Sigmoid colon (tissue), 7 donors: ENCODE data around the gene ZNF407. TPM values are rescaled to one million over a fixed set of nuclear protein-coding genes. Genes with fewer than 3 reads are reported as not detected.

Experiments used
- DNase-seq: peaks from one replicate; pipeline ENCODE4 v3.0.0-alpha.2; 2019
- H3K27ac ChIP-seq, 4 donors: fragments of 200-600 bp; sonication (generic); one replicate each; pipeline ENCODE4 v1.5.1; 2016 to 2019; ENCODE audit warnings: mild to moderate bottlenecking in 1 of 4
- H3K27me3 ChIP-seq, 3 donors: fragments of 200-600 bp; sonication (generic); one replicate each; pipeline ENCODE4 v1.5.1; 2019; ENCODE audit warnings: mild to moderate bottlenecking in 1 of 3
- H3K36me3 ChIP-seq, 4 donors: fragments of 200-600 bp; sonication (generic); one replicate each; pipeline ENCODE4 v1.5.1; 2016 to 2019
- H3K4me1 ChIP-seq, 4 donors: fragments of 200-600 bp; sonication (generic); one replicate each; pipeline ENCODE4 v1.5.1; 2017 to 2019
- H3K4me3 ChIP-seq, 4 donors: fragments of 200-600 bp; sonication (generic); one replicate each; pipeline ENCODE4 v1.5.1; 2017 to 2019; ENCODE audit warnings: mild to moderate bottlenecking in 2 of 4, moderate library complexity in 1 of 4
- H3K9me3 ChIP-seq, 4 donors: fragments of 200-600 bp in 3 of 4; sonication (generic) in 3 of 4; one replicate each; pipeline versions ENCODE4 v1.5.1 to v1.6.1; 2013 to 2019
- CTCF ChIP-seq, 4 experiments: fragments of 450-650 bp in 3 of 4; fragments of 200-600 bp in 1 of 4; IDR thresholded peaks; one replicate each; pipeline ENCODE4 v1.5.1; 2016 to 2019; ENCODE audit warnings: antibody characterized with exemption in 4 of 4, mild to moderate bottlenecking in 3 of 4, moderate library complexity in 2 of 4
- EP300 ChIP-seq, 4 donors: sonication (generic); formaldehyde crosslinking; IDR thresholded peaks; one replicate each; pipeline ENCODE4 v1.6.1; 2017; ENCODE audit warnings: antibody characterized with exemption in 4 of 4
- POLR2A ChIP-seq, 2 donors: fragments of 450-650 bp; IDR thresholded peaks; one replicate each; pipeline ENCODE4 v1.6.1; 2016; ENCODE audit warnings: antibody characterized with exemption in 2 of 2, mild to moderate bottlenecking in 2 of 2, moderate library complexity in 2 of 2
- POLR2AphosphoS5 ChIP-seq, 4 donors: sonication (generic); formaldehyde crosslinking; IDR thresholded peaks; one replicate each; pipeline ENCODE4 v1.6.1; 2017; ENCODE audit warnings: antibody characterized with exemption in 4 of 4
- WGBS, 2 donors: extraction: QIAGEN DNeasy Blood & Tissue Kit; methylation state at CpG; one replicate each; pipeline ENCODE4 v1.1.7; 2013; 5-methylcytosine and 5-hydroxymethylcytosine counted together
- intact Hi-C: fragments of 100-400 bp; cut with DNase I; formaldehyde crosslinking; loops from one replicate; pipeline ENCODE4 v1.15.1; 2023
- polyA plus RNA-seq, 3 donors: library from polyadenylated mRNA; stranded (reverse); fragments of 200-250 nt; gene quantifications; one replicate each; pipeline ENCODE4 v1.2.3, GENCODE V29; 2013
- total RNA-seq, 4 donors: library from RNA; depleted of rRNA; stranded (reverse); fragments of >200 nt; gene quantifications; one replicate each; pipeline ENCODE4 v1.1.0, GENCODE V29; 2016
- donor health status: healthy with polysubstance abuse.
- donor health status: Bipolar disorder and iron deficiency.
- donor health status: healthy.

The ZNF407 gene
- total and polyA plus RNA-seq, 7 donors = 1.4 to 19.8 (median 16.3) TPM

GRCh38 chr18:74638210-74638609, 40.5 kb downstream of the ZNF407 start:
- H3K27me3 ChIP-seq = no peaks in the 10 kb centered on the region
- H3K9me3 ChIP-seq = no peaks in the 10 kb centered on the region
- peaks cover 0 to 15% (median 3%) of the 10 kb centered on the region in 4 donors for H3K36me3 ChIP-seq
- H3K27ac ChIP-seq = no peak overlapping the region
- intact Hi-C loops = no loop called here
- TF ChIP-seq EP300 (IDR thresholded peaks at IDR 0.05) (no peak), POLR2AphosphoS5 (IDR thresholded peaks at IDR 0.05) (no peak), POLR2A (IDR thresholded peaks at IDR 0.05) (no peak), CTCF (IDR thresholded peaks at IDR 0.05) (no peak)
- H3K4me3 ChIP-seq = no peak overlapping the region
- 91 to 92% methylated on average over 3 of the region's 3 CpGs for WGBS, 2 donors
- no peaks in the 10 kb centered on the region for H3K4me1 ChIP-seq
- no peak for DNase-seq

GRCh38 chr18:74644713-74645112, 47.0 kb downstream of the ZNF407 start:
- peak overlapping the region in 2 of 4 donors; percentile 14 to 20 for H3K4me3 ChIP-seq
- TF ChIP-seq POLR2A (IDR thresholded peaks at IDR 0.05) = no peak
- TF ChIP-seq CTCF (IDR thresholded peaks at IDR 0.05) = no peak
- no peak for TF ChIP-seq EP300 (IDR thresholded peaks at IDR 0.05)
- no peak for TF ChIP-seq POLR2AphosphoS5 (IDR thresholded peaks at IDR 0.05)
- H3K27ac ChIP-seq = peak overlapping the region in 2 of 4 donors; percentile 32 to 50
- H3K9me3 ChIP-seq = no peaks in the 10 kb centered on the region
- peaks cover 0 to 42% (median 3%) of the 10 kb centered on the region in 4 donors for H3K4me1 ChIP-seq
- intact Hi-C loops = loop anchor here (5.0 kb wide), 1 partner anchor 1718 kb away; no protein-coding TSS in a partner anchor
- no peaks in the 10 kb centered on the region for H3K36me3 ChIP-seq
- no peak for DNase-seq
- H3K27me3 ChIP-seq = no peaks in the 10 kb centered on the region

- Histone ChIP-seq H3K36me3 (no peaks in the 10 kb centered on the region), H3K9me3 (no peaks in the 10 kb centered on the region), H3K27me3 (no peaks in the 10 kb centered on the region), H3K27ac (no peak overlapping the region), H3K4me1 (peaks cover 0 to 42% (median 3%) of the 10 kb centered on the region in 4 donors), H3K4me3 (no peak overlapping the region)
- 79 to 90% methylated on average over 2 of the region's 2 CpGs for WGBS, 2 donors
- no peak for DNase-seq
- intact Hi-C loops = loop anchor here (5.0 kb wide), 1 partner anchor 1717 kb away; no protein-coding TSS in a partner anchor
- TF ChIP-seq CTCF (IDR thresholded peaks at IDR 0.05) (no peak), EP300 (IDR thresholded peaks at IDR 0.05) (no peak), POLR2A (IDR thresholded peaks at IDR 0.05) (no peak), POLR2AphosphoS5 (IDR thresholded peaks at IDR 0.05) (no peak)
Observed at GRCh38 chr18:74645679-74646078, 48.0 kb downstream of the ZNF407 start.

- DNase-seq = no peak
- no peaks in the 10 kb centered on the region for H3K27me3 ChIP-seq
- peaks cover 0 to 31% (median 3%) of the 10 kb centered on the region in 4 donors for H3K4me1 ChIP-seq
- peak overlapping the region in 3 of 4 donors; percentile 13 to 46 (median 19) for H3K27ac ChIP-seq
- peak overlapping the region in 1 of 4 donors; percentile 1 for H3K4me3 ChIP-seq
- H3K9me3 ChIP-seq = no peaks in the 10 kb centered on the region
- H3K36me3 ChIP-seq = no peaks in the 10 kb centered on the region
- intact Hi-C loops = loop anchor here (2.0 to 10.0 kb wide), 3 partner anchors 463 to 1697 kb away; no protein-coding TSS in a partner anchor
- TF ChIP-seq EP300 (IDR thresholded peaks at IDR 0.05) (no peak), POLR2A (IDR thresholded peaks at IDR 0.05) (no peak), CTCF (IDR thresholded peaks at IDR 0.05) (no peak), POLR2AphosphoS5 (IDR thresholded peaks at IDR 0.05) (no peak)
- WGBS, 2 donors = 78 to 85% methylated on average over 8 of the region's 8 CpGs
Observed at GRCh38 chr18:74651327-74652128, 53.9 kb downstream of the ZNF407 start.
